ENCODE measurements around the gene ZNF598. TPM values are rescaled to one million over a fixed set of nuclear protein-coding genes. Genes with fewer than 3 reads are reported as not detected.
A peak's percentile ranks its signal among the peaks of the same experiment; 100 is the strongest.

ZNF598 gene
- total RNA-seq, 1 experiment from 2014 or later, result 75.8 TPM

- Histone ChIP-seq H3K27ac (ENCODE audit: low read depth, low read length, poor library complexity, severe bottlenecking) (peak overlapping the region; percentile 20), H3K36me3 (ENCODE audit: insufficient read depth, low read length, poor library complexity, severe bottlenecking) (peaks cover 27% of the 10 kb centered on the region), H3K4me1 (ENCODE audit: insufficient read depth, low read length, poor library complexity, severe bottlenecking) (peaks cover 24% of the 10 kb centered on the region), H3K9me3 (ENCODE audit: low read depth, low read length, poor library complexity, severe bottlenecking) (no peaks in the 10 kb centered on the region), H3K27me3 (replicated peaks; ENCODE audit: insufficient read depth, low read depth, low read length, poor library complexity) (no peaks in the 10 kb centered on the region), H3K4me3 (ENCODE audit: low read depth, low read length, poor library complexity, severe bottlenecking) (no peak overlapping the region)
- no TSS peak for BruUV-seq (replicated peaks)
- peak; percentile 52 for DNase-seq (ENCODE audit: low spot score)
- CTCF ChIA-PET, result interaction anchor here (1.0 kb wide), 1 partner anchor 179 kb away, joined by 3 read pairs; no protein-coding TSS in a partner anchor
- TF ChIP-seq EZH2 (IDR thresholded peaks at IDR 0.05; ENCODE audit: borderline replicate concordance, low read depth, low read length, poor library complexity, severe bottlenecking) (no peak), CTCF (conservative IDR thresholded peaks at IDR 0.05; ENCODE audit: low read depth, low read length) (no peak)
- intact Hi-C loops (cut with micrococcal nuclease; ENCODE audit: unreplicated experiment), result no loop called here
- POLR2A ChIA-PET (ENCODE audit: low non-redundant PET), result no interaction called here
Observed at GRCh38 chr16:1961651-1962067, 48.0 kb downstream of the ZNF598 start.

DNA sequence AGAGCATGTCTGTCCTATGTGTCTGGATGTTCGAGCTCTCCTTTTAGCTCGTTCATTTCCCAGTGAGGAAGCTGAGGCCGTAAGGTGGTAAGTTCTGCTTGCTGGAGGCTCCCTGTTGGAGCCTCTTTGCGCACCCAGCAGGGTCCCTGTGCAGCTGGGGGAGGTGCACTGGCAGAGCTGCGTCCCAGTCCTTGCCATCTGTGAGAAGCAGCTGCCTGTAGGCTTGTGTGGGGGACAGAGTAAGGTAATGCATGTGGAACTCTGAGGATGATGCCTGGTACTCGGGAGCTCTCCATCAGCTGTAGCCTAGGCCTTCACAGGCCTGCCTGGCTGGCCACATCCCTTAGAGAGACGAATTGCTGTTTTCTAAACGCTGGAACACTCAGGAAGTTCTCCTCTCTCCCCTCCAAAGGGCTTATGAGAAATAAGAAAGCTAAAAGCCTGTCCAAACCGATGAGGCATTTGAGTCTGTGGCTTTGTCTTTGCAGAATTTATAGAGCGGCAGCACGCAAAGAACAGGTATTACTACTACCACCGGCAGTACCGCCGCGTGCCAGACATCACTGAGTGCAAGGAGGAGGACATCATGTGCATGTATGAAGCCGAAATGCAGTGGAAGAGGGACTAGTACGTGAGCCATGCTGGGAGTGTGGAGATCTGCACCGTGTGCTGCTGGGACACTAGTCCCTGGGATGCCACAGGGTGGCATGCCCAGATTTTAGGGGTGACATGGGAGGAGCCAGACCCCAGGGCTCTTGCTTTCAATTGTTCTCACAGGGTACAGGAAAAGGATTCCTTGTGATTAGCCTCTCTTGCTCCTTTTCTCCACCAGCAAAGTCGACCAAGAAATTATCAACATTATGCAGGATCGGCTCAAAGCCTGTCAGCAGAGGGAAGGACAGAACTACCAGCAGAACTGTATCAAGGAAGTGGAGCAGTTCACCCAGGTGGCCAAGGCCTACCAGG, 48.7 kb downstream of the ZNF598 start:
- Histone ChIP-seq H3K4me3 (ENCODE audit: low read depth, low read length, poor library complexity, severe bottlenecking) (peak overlapping the region; percentile 88), H3K27ac (ENCODE audit: low read depth, low read length, poor library complexity, severe bottlenecking) (peak overlapping the region; percentile 86), H3K36me3 (ENCODE audit: insufficient read depth, low read length, poor library complexity, severe bottlenecking) (peaks cover 27% of the 10 kb centered on the region), H3K4me1 (ENCODE audit: insufficient read depth, low read length, poor library complexity, severe bottlenecking) (peaks cover 23% of the 10 kb centered on the region), H3K27me3 (replicated peaks; ENCODE audit: insufficient read depth, low read depth, low read length, poor library complexity) (no peaks in the 10 kb centered on the region), H3K9me3 (ENCODE audit: low read depth, low read length, poor library complexity, severe bottlenecking) (no peaks in the 10 kb centered on the region)
- POLR2A ChIA-PET (ENCODE audit: low non-redundant PET), result interaction anchor here (0.6 kb wide), 1 partner anchor 1619 kb away, joined by 3 read pairs; no protein-coding TSS in a partner anchor
- CTCF ChIA-PET, result interaction anchor here (1.2 kb wide), 1 partner anchor 180 kb away, joined by 6 read pairs; no protein-coding TSS in a partner anchor
- TF ChIP-seq EZH2 (IDR thresholded peaks at IDR 0.05; ENCODE audit: borderline replicate concordance, low read depth, low read length, poor library complexity, severe bottlenecking) (no peak), CTCF (conservative IDR thresholded peaks at IDR 0.05; ENCODE audit: low read depth, low read length) (no peak)
- TSS peak; percentile 32 for BruUV-seq (replicated peaks)
- intact Hi-C loops (cut with micrococcal nuclease; ENCODE audit: unreplicated experiment), result no loop called here
- peak; percentile 83 for DNase-seq (ENCODE audit: low spot score)

DNA sequence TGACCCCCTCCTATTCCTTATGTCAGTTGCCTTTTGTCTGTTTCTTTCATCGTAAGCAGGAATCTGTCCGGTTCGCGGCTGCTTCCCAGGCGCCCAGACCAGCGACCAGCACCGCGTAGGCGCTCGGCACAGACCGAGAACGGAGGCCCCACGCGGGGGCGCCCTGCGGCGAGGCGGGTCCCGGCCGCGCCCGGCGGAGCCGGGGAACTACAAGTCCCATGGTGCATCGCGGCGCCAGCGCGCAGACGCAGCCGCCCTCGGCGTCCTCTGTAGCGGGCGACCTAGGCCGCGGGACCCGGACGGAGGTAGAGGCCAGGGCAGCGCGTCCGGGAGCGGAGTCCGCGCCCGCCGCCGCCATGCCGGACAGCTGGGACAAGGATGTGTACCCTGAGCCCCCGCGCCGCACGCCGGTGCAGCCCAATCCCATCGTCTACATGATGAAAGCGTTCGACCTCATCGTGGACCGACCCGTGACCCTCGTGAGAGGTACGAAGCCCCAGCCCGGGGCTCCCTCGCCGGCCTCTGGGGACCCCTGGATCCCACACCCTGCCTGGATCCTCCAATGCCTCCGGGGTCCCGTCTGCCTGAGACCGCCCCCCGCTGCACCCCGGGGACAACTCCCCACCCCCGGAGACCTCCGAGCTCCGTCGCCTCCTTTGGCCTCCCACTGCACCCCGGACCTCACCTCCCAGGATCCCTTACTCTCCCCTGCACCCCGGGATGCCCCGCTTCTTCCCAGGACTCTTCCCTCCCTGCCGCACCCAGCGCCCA, 50.2 kb downstream of the ZNF598 start, which contains the start of gene NDUFB10:
Gene NDUFB10, plus strand, starts transcription at position 270 of the 771 bp plus-strand sequence. Its CDS starts 87 bp downstream, at position 357.
- DNase-seq (ENCODE audit: low spot score), result peak; percentile 91
- Histone ChIP-seq H3K4me3 (ENCODE audit: low read depth, low read length, poor library complexity, severe bottlenecking) (peak within 1 kb of the TSS; percentile 88), H3K9me3 (ENCODE audit: low read depth, low read length, poor library complexity, severe bottlenecking) (no peaks in the 10 kb centered on the region), H3K27me3 (replicated peaks; ENCODE audit: insufficient read depth, low read depth, low read length, poor library complexity) (no peaks in the 10 kb centered on the region), H3K4me1 (ENCODE audit: insufficient read depth, low read length, poor library complexity, severe bottlenecking) (peaks cover 16% of the 10 kb centered on the region), H3K36me3 (ENCODE audit: insufficient read depth, low read length, poor library complexity, severe bottlenecking) (peaks cover 27% of the 10 kb centered on the region), H3K27ac (ENCODE audit: low read depth, low read length, poor library complexity, severe bottlenecking) (peak within 1 kb of the TSS; percentile 86)
- ChIA-PET POLR2A (ENCODE audit: low non-redundant PET) (no interaction called here), CTCF (no interaction called here)
- no TSS peak for BruUV-seq (replicated peaks)
- intact Hi-C loops (cut with micrococcal nuclease; ENCODE audit: unreplicated experiment), result no loop called here
- TF ChIP-seq EZH2 (IDR thresholded peaks at IDR 0.05; ENCODE audit: borderline replicate concordance, low read depth, low read length, poor library complexity, severe bottlenecking) (no peak), CTCF (conservative IDR thresholded peaks at IDR 0.05; ENCODE audit: low read depth, low read length) (peak; percentile 59)
